Fibroblast of pulmonary artery (primary cell): Measurements from ENCODE around the gene STRBP.

Experiments
- DNase-seq: peaks from one replicate; pipeline ENCODE4 v3.0.0-alpha.2; 2010; ENCODE audit warnings: low read depth
- H3K4me3 ChIP-seq: replicated peaks from 2 replicates; pipeline ENCODE4 v1.5.1; 2011; ENCODE audit warnings: low read depth, mild to moderate bottlenecking, control low read depth, low read length, moderate library complexity
- TF ChIP-seq, protein P1 (sequence below): IDR thresholded peaks from 2 replicates; pipeline ENCODE4 v1.5.1; 2011; ENCODE audit warnings: mild to moderate bottlenecking, control low read depth, low read length, inconsistent platforms; ENCODE audit errors: missing control alignments

Gene STRBP

DNA sequence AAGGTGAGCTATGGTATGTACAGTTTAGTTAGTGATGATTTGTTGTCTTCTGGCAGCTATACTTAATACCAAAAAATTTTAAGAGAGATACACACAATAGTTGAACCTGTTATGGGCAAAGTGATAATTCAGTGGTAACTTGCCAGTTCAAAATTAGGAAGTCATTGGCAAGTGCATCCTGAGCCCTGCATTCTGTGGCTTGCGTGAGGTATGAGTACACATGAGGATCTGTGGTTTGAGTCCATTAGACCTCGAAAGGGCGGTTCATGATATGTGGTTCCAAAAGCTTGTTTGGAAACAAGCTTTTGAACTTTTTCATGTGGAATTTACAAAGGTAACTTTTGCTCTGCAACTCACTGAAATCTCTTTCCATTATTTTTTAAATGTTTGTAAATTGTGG lies 187.9 kb downstream of the STRBP start:
- H3K4me3 ChIP-seq = no peak overlapping the region
- DNase-seq = no peak
- TF ChIP-seq, protein P1, sequence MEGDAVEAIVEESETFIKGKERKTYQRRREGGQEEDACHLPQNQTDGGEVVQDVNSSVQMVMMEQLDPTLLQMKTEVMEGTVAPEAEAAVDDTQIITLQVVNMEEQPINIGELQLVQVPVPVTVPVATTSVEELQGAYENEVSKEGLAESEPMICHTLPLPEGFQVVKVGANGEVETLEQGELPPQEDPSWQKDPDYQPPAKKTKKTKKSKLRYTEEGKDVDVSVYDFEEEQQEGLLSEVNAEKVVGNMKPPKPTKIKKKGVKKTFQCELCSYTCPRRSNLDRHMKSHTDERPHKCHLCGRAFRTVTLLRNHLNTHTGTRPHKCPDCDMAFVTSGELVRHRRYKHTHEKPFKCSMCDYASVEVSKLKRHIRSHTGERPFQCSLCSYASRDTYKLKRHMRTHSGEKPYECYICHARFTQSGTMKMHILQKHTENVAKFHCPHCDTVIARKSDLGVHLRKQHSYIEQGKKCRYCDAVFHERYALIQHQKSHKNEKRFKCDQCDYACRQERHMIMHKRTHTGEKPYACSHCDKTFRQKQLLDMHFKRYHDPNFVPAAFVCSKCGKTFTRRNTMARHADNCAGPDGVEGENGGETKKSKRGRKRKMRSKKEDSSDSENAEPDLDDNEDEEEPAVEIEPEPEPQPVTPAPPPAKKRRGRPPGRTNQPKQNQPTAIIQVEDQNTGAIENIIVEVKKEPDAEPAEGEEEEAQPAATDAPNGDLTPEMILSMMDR = no peak

DNA sequence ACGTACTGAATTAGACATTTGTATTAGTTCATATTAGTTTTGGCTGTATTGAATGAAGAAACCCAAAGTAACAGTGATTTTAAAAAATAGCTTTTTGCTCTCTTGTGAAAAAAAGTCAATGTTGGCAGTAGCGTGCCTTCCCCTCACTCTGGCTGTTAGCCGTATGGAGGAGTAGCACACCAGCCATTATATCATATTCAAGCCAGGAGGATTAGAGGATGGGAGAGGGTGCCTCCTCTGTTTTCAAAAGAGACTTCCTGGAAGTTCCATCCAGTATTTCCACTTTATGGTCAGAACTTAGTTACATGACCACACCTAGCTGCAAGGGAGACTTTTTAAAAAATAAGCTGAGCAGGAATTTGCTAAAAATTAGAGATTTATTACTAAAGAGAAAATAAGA lies 193.8 kb downstream of the STRBP start:
- TF ChIP-seq, protein P1 = no peak
- no peak for DNase-seq
- no peak overlapping the region for H3K4me3 ChIP-seq

DNA sequence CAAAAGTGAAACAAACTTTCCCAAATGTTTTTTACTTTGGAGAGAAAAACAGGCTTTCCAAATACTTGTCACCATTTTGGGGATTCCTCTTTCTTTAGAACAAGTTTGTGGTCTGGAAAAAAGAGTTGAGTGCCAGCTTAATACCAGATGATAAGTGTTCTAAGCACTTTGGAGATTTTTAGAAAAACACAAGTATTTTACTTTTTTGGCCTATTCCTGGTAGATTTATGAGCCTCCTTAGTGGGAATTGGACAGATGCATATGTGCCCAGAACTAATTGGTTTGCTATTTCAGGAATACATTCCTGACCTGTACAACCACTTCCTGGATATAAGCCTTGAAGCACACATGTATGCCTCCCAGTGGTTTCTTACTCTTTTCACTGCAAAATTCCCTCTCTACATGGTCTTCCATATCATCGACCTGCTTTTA lies 194.4 kb downstream of the STRBP start:
- TF ChIP-seq, protein P1 = no peak
- H3K4me3 ChIP-seq = no peak overlapping the region
- DNase-seq = peak; percentile 60

DNA sequence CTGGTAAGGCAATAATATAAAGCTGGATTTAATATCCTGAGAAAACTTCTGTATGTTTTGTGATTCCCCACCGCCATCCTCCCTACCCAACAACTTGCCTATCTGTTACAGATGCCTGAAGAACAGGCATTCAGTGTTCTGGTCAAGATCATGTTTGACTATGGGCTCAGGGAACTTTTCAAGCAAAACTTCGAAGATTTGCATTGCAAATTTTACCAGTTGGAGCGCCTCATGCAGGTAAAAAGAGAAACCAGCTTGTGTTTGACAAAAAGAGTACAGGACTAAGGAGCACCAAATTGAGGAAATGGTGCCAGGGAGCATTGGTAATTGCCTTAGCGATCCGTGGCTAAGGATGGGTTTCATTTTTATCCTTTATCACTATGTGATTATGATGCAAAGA lies 194.9 kb downstream of the STRBP start:
- no peak for DNase-seq

DNA sequence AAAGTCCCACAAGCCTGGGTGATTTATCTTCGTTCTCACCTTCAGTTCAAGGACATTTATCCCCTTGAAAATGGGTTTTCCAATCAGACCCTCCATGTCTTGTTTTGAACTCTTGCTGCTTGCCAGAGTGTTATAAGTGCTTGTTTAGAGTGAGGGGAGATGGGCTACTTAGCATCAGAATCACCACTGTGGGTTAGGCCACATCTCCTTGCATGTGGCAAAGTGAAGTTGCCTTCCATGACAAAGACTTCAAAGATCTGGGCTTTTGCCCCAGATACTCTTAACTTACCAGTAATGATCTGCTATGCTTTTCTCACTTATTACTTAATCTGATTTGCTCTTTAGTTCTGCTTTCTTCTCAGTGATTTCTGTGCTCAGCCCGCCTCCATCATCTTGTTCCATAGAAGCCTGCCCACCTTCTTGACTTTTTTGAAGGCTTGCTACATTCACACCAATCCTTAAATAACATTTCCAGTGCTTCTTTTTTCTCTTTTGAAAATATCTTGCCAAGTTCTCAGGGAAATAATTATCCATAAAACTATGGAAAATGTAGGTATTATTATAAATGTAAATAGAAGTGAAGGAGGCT lies 195.9 kb downstream of the STRBP start:
- DNase-seq = no peak
- no peak overlapping the region for H3K4me3 ChIP-seq
- TF ChIP-seq, protein P1 = no peak

More for the DNA sequence above, 194.9 kb downstream of the STRBP start:
- TF ChIP-seq, protein P1 = no peak
- H3K4me3 ChIP-seq = no peak overlapping the region
